Ectodermal cell (in vitro differentiated cells): ENCODE measurements around the gene DIS3L2.

Experiments used
- H3K27ac ChIP-seq: 2 replicates; pipeline ENCODE4 v1.7.0; 2013; ENCODE audit warnings: mild to moderate bottlenecking, low read depth, low read length; ENCODE audit not compliant: insufficient read depth, poor library complexity, severe bottlenecking
- H3K27me3 ChIP-seq: 2 replicates; pipeline ENCODE4 v1.7.0; 2013; ENCODE audit warnings: mild to moderate bottlenecking, low read length; ENCODE audit not compliant: insufficient read depth, control insufficient read depth, poor library complexity, severe bottlenecking
- H3K36me3 ChIP-seq: one replicate; pipeline ENCODE4 v1.7.0; 2013; ENCODE audit warnings: low read length; ENCODE audit not compliant: control insufficient read depth, insufficient read depth
- H3K4me1 ChIP-seq: one replicate; pipeline ENCODE4 v1.7.0; 2013; ENCODE audit warnings: low read length; ENCODE audit not compliant: control insufficient read depth, insufficient read depth
- H3K4me3 ChIP-seq: 2 replicates; pipeline ENCODE4 v1.7.0; 2013; ENCODE audit warnings: low read depth, low read length, control low read depth; ENCODE audit not compliant: insufficient read depth
- H3K9me3 ChIP-seq: 2 replicates; pipeline ENCODE4 v1.7.0; 2013; ENCODE audit warnings: mild to moderate bottlenecking, low read length, moderate library complexity; ENCODE audit not compliant: control insufficient read depth
- WGBS, 2 experiments: methylation state at CpG; one replicate each; pipeline ENCODE4 v1.1.7; 2013; ENCODE audit warnings: missing lambda C conversion rate in 2 of 2; 5-methylcytosine and 5-hydroxymethylcytosine counted together

DIS3L2 gene

GRCh38 chr2:232246245-232246644, 284.7 kb downstream of the DIS3L2 start:
- Histone ChIP-seq H3K4me3 (no peak overlapping the region), H3K27ac (no peak overlapping the region), H3K4me1 (peaks cover 3% of the 10 kb centered on the region), H3K27me3 (no peaks in the 10 kb centered on the region), H3K36me3 (no peaks in the 10 kb centered on the region), H3K9me3 (no peaks in the 10 kb centered on the region)
- 88 to 95% methylated on average over 3 of the region's 3 CpGs for WGBS, 2 experiments

DNA sequence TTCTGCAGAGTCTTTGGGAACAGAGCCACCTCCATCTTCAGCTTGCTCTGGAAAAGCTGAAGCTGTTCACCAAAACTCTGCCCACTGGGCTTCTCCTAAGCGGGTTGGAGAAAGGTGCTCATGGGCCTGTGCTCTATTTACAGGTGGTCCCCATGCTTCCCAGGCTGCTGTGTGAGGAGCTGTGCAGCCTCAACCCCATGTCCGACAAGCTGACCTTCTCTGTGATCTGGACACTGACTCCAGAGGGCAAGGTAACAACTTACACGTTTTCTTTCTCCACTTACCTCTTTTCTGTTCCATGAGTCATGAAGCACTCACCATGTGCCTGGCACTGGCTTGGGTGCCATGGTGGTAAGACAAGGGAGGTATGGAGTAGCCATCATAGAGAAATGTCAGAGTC, 287.6 kb downstream of the DIS3L2 start:
- no peaks in the 10 kb centered on the region for H3K36me3 ChIP-seq
- H3K27ac ChIP-seq = no peak overlapping the region
- H3K4me1 ChIP-seq = peaks cover 3% of the 10 kb centered on the region
- 89 to 93% methylated on average over 3 of the region's 3 CpGs for WGBS, 2 experiments
- H3K9me3 ChIP-seq = no peaks in the 10 kb centered on the region
- no peaks in the 10 kb centered on the region for H3K27me3 ChIP-seq
- H3K4me3 ChIP-seq = no peak overlapping the region

GRCh38 chr2:232250246-232251175, 289.0 kb downstream of the DIS3L2 start:
- H3K9me3 ChIP-seq = no peaks in the 10 kb centered on the region
- no peak overlapping the region for H3K4me3 ChIP-seq
- 83 to 94% methylated on average over 4 of the region's 5 CpGs for WGBS, 2 experiments
- H3K4me1 ChIP-seq = peaks cover 3% of the 10 kb centered on the region
- no peaks in the 10 kb centered on the region for H3K27me3 ChIP-seq
- no peak overlapping the region for H3K27ac ChIP-seq
- H3K36me3 ChIP-seq = no peaks in the 10 kb centered on the region

- no peaks in the 10 kb centered on the region for H3K36me3 ChIP-seq
- no peaks in the 10 kb centered on the region for H3K9me3 ChIP-seq
- H3K4me3 ChIP-seq = no peak overlapping the region
- H3K27me3 ChIP-seq = no peaks in the 10 kb centered on the region
- peaks cover 4% of the 10 kb centered on the region for H3K4me1 ChIP-seq
- 96 to 97% methylated on average over 5 of the region's 5 CpGs for WGBS, 2 experiments
- no peak overlapping the region for H3K27ac ChIP-seq
Observed at GRCh38 chr2:232255033-232255432, 293.5 kb downstream of the DIS3L2 start.

GRCh38 chr2:232260075-232260474, 298.6 kb downstream of the DIS3L2 start:
- 69 to 83% methylated on average over 3 of the region's 3 CpGs for WGBS, 2 experiments
- Histone ChIP-seq H3K4me1 (peaks cover 6% of the 10 kb centered on the region), H3K36me3 (no peaks in the 10 kb centered on the region), H3K9me3 (no peaks in the 10 kb centered on the region), H3K27ac (no peak overlapping the region), H3K4me3 (no peak overlapping the region), H3K27me3 (no peaks in the 10 kb centered on the region)

- H3K4me1 ChIP-seq = peaks cover 6% of the 10 kb centered on the region
- 94 to 96% methylated on average over 2 of the region's 2 CpGs for WGBS, 2 experiments
- H3K4me3 ChIP-seq = no peak overlapping the region
- no peaks in the 10 kb centered on the region for H3K9me3 ChIP-seq
- no peaks in the 10 kb centered on the region for H3K36me3 ChIP-seq
- no peaks in the 10 kb centered on the region for H3K27me3 ChIP-seq
- no peak overlapping the region for H3K27ac ChIP-seq
Observed at GRCh38 chr2:232261776-232262175, 300.3 kb downstream of the DIS3L2 start.

DNA sequence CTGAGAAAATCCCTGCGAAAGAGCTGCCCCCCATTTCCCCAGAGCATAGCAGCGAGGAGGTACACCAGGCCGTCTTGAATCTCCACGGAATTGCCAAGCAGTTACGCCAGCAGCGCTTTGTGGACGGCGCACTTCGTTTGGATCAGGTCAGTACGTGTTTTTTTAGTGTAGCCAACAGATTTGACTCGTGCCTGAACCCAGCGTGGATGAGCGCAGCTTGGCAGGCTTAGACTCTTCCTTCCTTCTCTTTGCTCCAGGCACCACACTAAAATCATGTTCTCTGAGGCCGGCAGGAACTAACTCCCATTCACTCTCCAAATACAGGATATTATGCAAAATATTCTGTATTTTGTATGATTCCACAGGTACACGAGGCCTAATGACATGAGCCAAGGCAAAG, 301.8 kb downstream of the DIS3L2 start:
- Histone ChIP-seq H3K4me1 (peaks cover 6% of the 10 kb centered on the region), H3K9me3 (no peaks in the 10 kb centered on the region), H3K4me3 (no peak overlapping the region), H3K27me3 (no peaks in the 10 kb centered on the region), H3K36me3 (no peaks in the 10 kb centered on the region), H3K27ac (no peak overlapping the region)
- WGBS, 2 experiments = 94 to 96% methylated on average over 14 to 15 of the region's 15 CpGs

- H3K4me3 ChIP-seq = no peak overlapping the region
- no peaks in the 10 kb centered on the region for H3K36me3 ChIP-seq
- peaks cover 6% of the 10 kb centered on the region for H3K4me1 ChIP-seq
- no peaks in the 10 kb centered on the region for H3K9me3 ChIP-seq
- WGBS, 2 experiments = 89 to 90% methylated on average over 4 of the region's 4 CpGs
- H3K27ac ChIP-seq = no peak overlapping the region
- no peaks in the 10 kb centered on the region for H3K27me3 ChIP-seq
Observed at GRCh38 chr2:232264081-232264480, 302.6 kb downstream of the DIS3L2 start.

DNA sequence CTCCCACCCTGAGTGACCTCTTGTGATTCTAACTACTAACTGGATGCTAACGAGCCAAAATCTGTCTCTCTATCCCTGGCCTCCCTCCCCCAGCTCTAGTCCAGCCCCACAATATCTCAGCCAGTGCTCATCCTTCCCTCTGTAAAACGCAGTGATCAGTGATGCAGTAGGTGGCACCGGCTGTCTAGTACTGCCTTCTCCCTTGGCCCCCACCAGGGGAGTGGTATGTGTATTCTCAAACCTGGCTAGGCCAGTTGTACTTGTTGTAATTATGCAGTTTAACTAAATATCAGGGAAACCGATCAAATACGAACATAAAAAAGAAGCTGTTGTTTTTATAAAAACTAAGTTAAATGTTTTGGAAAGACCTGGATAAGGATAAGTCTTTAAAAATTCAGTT, 303.8 kb downstream of the DIS3L2 start:
- no peaks in the 10 kb centered on the region for H3K27me3 ChIP-seq
- no peaks in the 10 kb centered on the region for H3K9me3 ChIP-seq
- H3K36me3 ChIP-seq = no peaks in the 10 kb centered on the region
- no peak overlapping the region for H3K4me3 ChIP-seq
- H3K4me1 ChIP-seq = no peaks in the 10 kb centered on the region
- 84 to 90% methylated on average over 5 of the region's 5 CpGs for WGBS, 2 experiments
- H3K27ac ChIP-seq = no peak overlapping the region

GRCh38 chr2:232268636-232269165, 307.2 kb downstream of the DIS3L2 start:
- Histone ChIP-seq H3K36me3 (no peaks in the 10 kb centered on the region), H3K27ac (no peak overlapping the region), H3K4me1 (no peaks in the 10 kb centered on the region), H3K9me3 (no peaks in the 10 kb centered on the region), H3K4me3 (no peak overlapping the region), H3K27me3 (no peaks in the 10 kb centered on the region)
- 87 to 89% methylated on average over 4 of the region's 4 CpGs for WGBS, 2 experiments
